GM12875 (cell line): Measurements from ENCODE around the gene IL17RD.

Source experiments
- H3K4me3 ChIP-seq: one replicate; pipeline ENCODE4 v1.5.1; 2011; ENCODE audit warnings: low read depth, low read length, control low read depth
- CTCF ChIP-seq: IDR thresholded peaks from 2 replicates; pipeline ENCODE4 v1.5.1; 2011; ENCODE audit warnings: low read depth, mild to moderate bottlenecking, control low read depth, inconsistent platforms, low read length, moderate library complexity, borderline replicate concordance; ENCODE audit not compliant: insufficient read depth

Gene IL17RD

GRCh38 chr3:57062101-57062631 lies 103.0 kb downstream of the IL17RD start:
- no peak for TF ChIP-seq CTCF
- no peak overlapping the region for H3K4me3 ChIP-seq

- no peak overlapping the region for H3K4me3 ChIP-seq
- TF ChIP-seq CTCF, result no peak
These were observed 103.6 kb downstream of the IL17RD start for GRCh38 chr3:57061556-57061955.

- TF ChIP-seq CTCF, result no peak
- no peak within 1 kb of the TSS for H3K4me3 ChIP-seq
These were observed 104.9 kb downstream of the IL17RD start, which contains the start of gene SPATA12 for GRCh38 chr3:57060089-57060821. Gene SPATA12 (plus strand): TSS chr3:57060664. CDS start chr3:57073695, 13,031 bp downstream.

- TF ChIP-seq CTCF, result no peak
- H3K4me3 ChIP-seq, result no peak overlapping the region
These were observed 105.7 kb downstream of the IL17RD start for GRCh38 chr3:57059411-57059810.

- TF ChIP-seq CTCF, result no peak
- H3K4me3 ChIP-seq, result no peak overlapping the region
These were observed 107.8 kb downstream of the IL17RD start for GRCh38 chr3:57057351-57057750.

GRCh38 chr3:57053122-57053521 lies 112.0 kb downstream of the IL17RD start:
- no peak overlapping the region for H3K4me3 ChIP-seq
- TF ChIP-seq CTCF, result no peak

- no peak overlapping the region for H3K4me3 ChIP-seq
- no peak for TF ChIP-seq CTCF
These were observed 112.5 kb downstream of the IL17RD start for GRCh38 chr3:57052662-57053061.
